Measurements from ENCODE around the gene TP53TG5.

Gene TP53TG5

GRCh38 chr20:45328451-45328850 lies 49.7 kb downstream of the TP53TG5 start:
- no peak overlapping the region for H3K27ac ChIP-seq (ENCODE audit: low read depth in 2 of 2, low read length in 2 of 2)
- no peak overlapping the region for H3K9ac ChIP-seq (ENCODE audit: low read depth in 1 of 2, low read length in 2 of 2)
- no peaks in the 10 kb centered on the region for H3K27me3 ChIP-seq (ENCODE audit: control insufficient read depth in 2 of 2, insufficient read depth in 2 of 2, low read length in 2 of 2)

GRCh38 chr20:45325371-45325770 lies 52.8 kb downstream of the TP53TG5 start:
- H3K9ac ChIP-seq (ENCODE audit: low read depth in 1 of 2, low read length in 2 of 2) = no peak overlapping the region
- H3K27ac ChIP-seq (ENCODE audit: low read depth in 2 of 2, low read length in 2 of 2) = no peak overlapping the region
- peaks cover 0 to 18% of the 10 kb centered on the region in 2 donors for H3K4me1 ChIP-seq (ENCODE audit: control insufficient read depth in 2 of 2, insufficient read depth in 2 of 2, low read length in 2 of 2)
- H3K4me3 ChIP-seq (ENCODE audit: low read length in 2 of 2) = no peak overlapping the region
- H3K9me3 ChIP-seq (ENCODE audit: control insufficient read depth in 2 of 2, low read length in 2 of 2) = no peaks in the 10 kb centered on the region
- peaks cover 36 to 44% of the 10 kb centered on the region in 2 donors for H3K36me3 ChIP-seq (ENCODE audit: control insufficient read depth in 2 of 2, insufficient read depth in 2 of 2, low read length in 2 of 2)
- H3K27me3 ChIP-seq (ENCODE audit: control insufficient read depth in 2 of 2, insufficient read depth in 2 of 2, low read length in 2 of 2) = no peaks in the 10 kb centered on the region

More at GRCh38 chr20:45328451-45328850, 49.7 kb downstream of the TP53TG5 start:
- Histone ChIP-seq H3K9me3 (ENCODE audit: control insufficient read depth in 2 of 2, low read length in 2 of 2) (no peaks in the 10 kb centered on the region), H3K4me1 (ENCODE audit: control insufficient read depth in 2 of 2, insufficient read depth in 2 of 2, low read length in 2 of 2) (no peaks in the 10 kb centered on the region), H3K4me3 (ENCODE audit: low read length in 2 of 2) (no peak overlapping the region), H3K36me3 (ENCODE audit: control insufficient read depth in 2 of 2, insufficient read depth in 2 of 2, low read length in 2 of 2) (peaks cover 58 to 63% of the 10 kb centered on the region in 2 donors)

GRCh38 chr20:45323731-45324130 lies 54.4 kb downstream of the TP53TG5 start:
- no peaks in the 10 kb centered on the region for H3K27me3 ChIP-seq (ENCODE audit: control insufficient read depth in 2 of 2, insufficient read depth in 2 of 2, low read length in 2 of 2)
- peaks cover 0 to 18% of the 10 kb centered on the region in 2 donors for H3K4me1 ChIP-seq (ENCODE audit: control insufficient read depth in 2 of 2, insufficient read depth in 2 of 2, low read length in 2 of 2)
- H3K9me3 ChIP-seq (ENCODE audit: control insufficient read depth in 2 of 2, low read length in 2 of 2) = no peaks in the 10 kb centered on the region
- no peak overlapping the region for H3K9ac ChIP-seq (ENCODE audit: low read depth in 1 of 2, low read length in 2 of 2)
- no peak overlapping the region for H3K27ac ChIP-seq (ENCODE audit: low read depth in 2 of 2, low read length in 2 of 2)
- peaks cover 21 to 30% of the 10 kb centered on the region in 2 donors for H3K36me3 ChIP-seq (ENCODE audit: control insufficient read depth in 2 of 2, insufficient read depth in 2 of 2, low read length in 2 of 2)
- H3K4me3 ChIP-seq (ENCODE audit: low read length in 2 of 2) = no peak overlapping the region

- Histone ChIP-seq H3K27ac (ENCODE audit: low read depth in 2 of 2, low read length in 2 of 2) (peak overlapping the region in 1 of 2 donors; percentile 34), H3K36me3 (ENCODE audit: control insufficient read depth in 2 of 2, insufficient read depth in 2 of 2, low read length in 2 of 2) (peaks cover 13 to 23% of the 10 kb centered on the region in 2 donors), H3K9me3 (ENCODE audit: control insufficient read depth in 2 of 2, low read length in 2 of 2) (no peaks in the 10 kb centered on the region), H3K4me1 (ENCODE audit: control insufficient read depth in 2 of 2, insufficient read depth in 2 of 2, low read length in 2 of 2) (peaks cover 0 to 18% of the 10 kb centered on the region in 2 donors), H3K4me3 (ENCODE audit: low read length in 2 of 2) (no peak overlapping the region), H3K9ac (ENCODE audit: low read depth in 1 of 2, low read length in 2 of 2) (no peak overlapping the region), H3K27me3 (ENCODE audit: control insufficient read depth in 2 of 2, insufficient read depth in 2 of 2, low read length in 2 of 2) (peaks cover 0 to under 1% of the 10 kb centered on the region in 2 donors)
Measured at GRCh38 chr20:45322952-45323383, 55.2 kb downstream of the TP53TG5 start.
